DND-41 (cell line): ENCODE results near the gene GTF3C1.

Experiments
- EZH2 ChIP-seq: IDR thresholded peaks from 3 replicates; pipeline ENCODE4 v1.6.1; 2012; ENCODE audit warnings: borderline replicate concordance, low read depth, mild to moderate bottlenecking, moderate library complexity, low read length, inconsistent platforms; ENCODE audit not compliant: severe bottlenecking
- TF ChIP-seq, protein P1 (sequence below): IDR thresholded peaks from 2 replicates; pipeline ENCODE4 v1.5.1; 2012; ENCODE audit warnings: borderline replicate concordance, low read length, moderate library complexity, mild to moderate bottlenecking; ENCODE audit not compliant: poor library complexity, severe bottlenecking; ENCODE audit errors: extremely low read depth

DNA sequence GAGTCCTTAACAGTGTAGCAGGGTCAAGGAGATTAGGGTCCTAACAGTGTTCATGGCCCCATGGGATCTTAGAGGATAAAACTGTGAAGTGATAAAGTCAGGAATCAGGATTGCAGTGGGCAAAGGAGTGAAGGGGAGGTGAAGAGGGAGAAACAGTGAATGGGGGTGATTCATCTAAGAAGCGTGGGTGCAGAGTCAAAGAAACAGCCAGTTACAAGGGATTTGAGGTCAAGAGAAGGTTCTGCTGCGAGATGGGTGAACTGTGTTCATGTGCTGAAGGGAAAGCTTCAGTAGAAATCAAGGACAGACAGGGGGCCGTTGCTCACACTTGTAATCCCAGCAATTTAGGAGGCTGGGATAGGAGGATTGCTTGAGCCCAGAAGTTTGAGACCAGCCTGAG, 5.9 kb downstream of the GTF3C1 start:
- TF ChIP-seq, protein P1, sequence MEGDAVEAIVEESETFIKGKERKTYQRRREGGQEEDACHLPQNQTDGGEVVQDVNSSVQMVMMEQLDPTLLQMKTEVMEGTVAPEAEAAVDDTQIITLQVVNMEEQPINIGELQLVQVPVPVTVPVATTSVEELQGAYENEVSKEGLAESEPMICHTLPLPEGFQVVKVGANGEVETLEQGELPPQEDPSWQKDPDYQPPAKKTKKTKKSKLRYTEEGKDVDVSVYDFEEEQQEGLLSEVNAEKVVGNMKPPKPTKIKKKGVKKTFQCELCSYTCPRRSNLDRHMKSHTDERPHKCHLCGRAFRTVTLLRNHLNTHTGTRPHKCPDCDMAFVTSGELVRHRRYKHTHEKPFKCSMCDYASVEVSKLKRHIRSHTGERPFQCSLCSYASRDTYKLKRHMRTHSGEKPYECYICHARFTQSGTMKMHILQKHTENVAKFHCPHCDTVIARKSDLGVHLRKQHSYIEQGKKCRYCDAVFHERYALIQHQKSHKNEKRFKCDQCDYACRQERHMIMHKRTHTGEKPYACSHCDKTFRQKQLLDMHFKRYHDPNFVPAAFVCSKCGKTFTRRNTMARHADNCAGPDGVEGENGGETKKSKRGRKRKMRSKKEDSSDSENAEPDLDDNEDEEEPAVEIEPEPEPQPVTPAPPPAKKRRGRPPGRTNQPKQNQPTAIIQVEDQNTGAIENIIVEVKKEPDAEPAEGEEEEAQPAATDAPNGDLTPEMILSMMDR = no peak
- TF ChIP-seq EZH2 = no peak
